ENCODE results near the gene PAGE5.

DNA sequence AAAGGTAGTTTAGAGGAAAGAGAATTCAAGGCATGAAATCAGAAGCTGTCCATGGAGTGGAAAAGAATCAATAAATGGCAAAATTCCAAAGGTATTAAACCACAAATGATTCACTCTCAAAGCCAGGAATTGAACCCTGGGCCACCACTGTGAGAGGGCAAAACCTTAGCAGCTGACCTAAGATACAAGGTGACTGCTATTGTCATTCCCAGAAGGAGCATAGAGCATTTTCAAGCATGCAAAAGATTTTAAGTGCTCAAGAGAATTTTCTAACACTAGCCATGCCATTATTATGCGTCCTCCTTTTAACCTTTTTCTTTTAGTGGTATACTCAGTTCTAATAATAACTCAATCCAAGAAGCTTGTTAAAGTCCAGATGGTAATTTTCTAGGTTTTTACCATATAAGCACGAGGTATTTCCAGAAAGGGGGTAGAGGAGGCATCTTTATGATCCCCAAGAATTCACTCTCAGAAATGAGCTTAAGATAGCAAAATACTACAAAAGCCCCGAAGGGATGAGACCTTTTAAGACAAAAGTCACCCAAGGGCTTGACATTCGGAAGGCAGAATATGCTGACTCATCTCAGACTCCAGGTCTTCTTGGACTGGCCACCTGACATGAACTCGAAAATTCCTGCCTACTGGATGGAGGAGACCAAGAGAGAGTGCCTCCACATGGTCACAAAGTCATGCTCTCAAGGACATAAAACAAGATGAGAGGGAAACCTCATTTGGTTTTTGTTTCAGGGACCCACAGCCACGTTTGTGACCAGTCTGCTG lies 13.8 kb upstream of the PAGE5 start:
- TF ChIP-seq POLR2A (IDR thresholded peaks at IDR 0.05): no peak
- TF ChIP-seq, protein P1, sequence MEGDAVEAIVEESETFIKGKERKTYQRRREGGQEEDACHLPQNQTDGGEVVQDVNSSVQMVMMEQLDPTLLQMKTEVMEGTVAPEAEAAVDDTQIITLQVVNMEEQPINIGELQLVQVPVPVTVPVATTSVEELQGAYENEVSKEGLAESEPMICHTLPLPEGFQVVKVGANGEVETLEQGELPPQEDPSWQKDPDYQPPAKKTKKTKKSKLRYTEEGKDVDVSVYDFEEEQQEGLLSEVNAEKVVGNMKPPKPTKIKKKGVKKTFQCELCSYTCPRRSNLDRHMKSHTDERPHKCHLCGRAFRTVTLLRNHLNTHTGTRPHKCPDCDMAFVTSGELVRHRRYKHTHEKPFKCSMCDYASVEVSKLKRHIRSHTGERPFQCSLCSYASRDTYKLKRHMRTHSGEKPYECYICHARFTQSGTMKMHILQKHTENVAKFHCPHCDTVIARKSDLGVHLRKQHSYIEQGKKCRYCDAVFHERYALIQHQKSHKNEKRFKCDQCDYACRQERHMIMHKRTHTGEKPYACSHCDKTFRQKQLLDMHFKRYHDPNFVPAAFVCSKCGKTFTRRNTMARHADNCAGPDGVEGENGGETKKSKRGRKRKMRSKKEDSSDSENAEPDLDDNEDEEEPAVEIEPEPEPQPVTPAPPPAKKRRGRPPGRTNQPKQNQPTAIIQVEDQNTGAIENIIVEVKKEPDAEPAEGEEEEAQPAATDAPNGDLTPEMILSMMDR (IDR thresholded peaks at IDR 0.05): no peak

Measured in breast epithelium (tissue), 3 donors.